Right kidney (tissue), 1 donor: ENCODE data around the gene PPM1A.

Source experiments
- DNase-seq: peaks from one replicate; pipeline ENCODE4 v3.0.0-alpha.2; 2016

PPM1A gene

GRCh38 chr14:60323199-60323896, 74.3 kb downstream of the PPM1A start:
- DNase-seq = no peak

- DNase-seq = no peak
Observed at GRCh38 chr14:60324837-60325236, 75.8 kb downstream of the PPM1A start.

GRCh38 chr14:60326274-60326673, 77.3 kb downstream of the PPM1A start:
- no peak for DNase-seq

- peak; percentile 73 for DNase-seq
Observed at GRCh38 chr14:60327447-60328331, 78.7 kb downstream of the PPM1A start.

GRCh38 chr14:60328583-60328982, 79.6 kb downstream of the PPM1A start:
- no peak for DNase-seq

- no peak for DNase-seq
Observed at GRCh38 chr14:60329274-60329673, 80.3 kb downstream of the PPM1A start.

DNA sequence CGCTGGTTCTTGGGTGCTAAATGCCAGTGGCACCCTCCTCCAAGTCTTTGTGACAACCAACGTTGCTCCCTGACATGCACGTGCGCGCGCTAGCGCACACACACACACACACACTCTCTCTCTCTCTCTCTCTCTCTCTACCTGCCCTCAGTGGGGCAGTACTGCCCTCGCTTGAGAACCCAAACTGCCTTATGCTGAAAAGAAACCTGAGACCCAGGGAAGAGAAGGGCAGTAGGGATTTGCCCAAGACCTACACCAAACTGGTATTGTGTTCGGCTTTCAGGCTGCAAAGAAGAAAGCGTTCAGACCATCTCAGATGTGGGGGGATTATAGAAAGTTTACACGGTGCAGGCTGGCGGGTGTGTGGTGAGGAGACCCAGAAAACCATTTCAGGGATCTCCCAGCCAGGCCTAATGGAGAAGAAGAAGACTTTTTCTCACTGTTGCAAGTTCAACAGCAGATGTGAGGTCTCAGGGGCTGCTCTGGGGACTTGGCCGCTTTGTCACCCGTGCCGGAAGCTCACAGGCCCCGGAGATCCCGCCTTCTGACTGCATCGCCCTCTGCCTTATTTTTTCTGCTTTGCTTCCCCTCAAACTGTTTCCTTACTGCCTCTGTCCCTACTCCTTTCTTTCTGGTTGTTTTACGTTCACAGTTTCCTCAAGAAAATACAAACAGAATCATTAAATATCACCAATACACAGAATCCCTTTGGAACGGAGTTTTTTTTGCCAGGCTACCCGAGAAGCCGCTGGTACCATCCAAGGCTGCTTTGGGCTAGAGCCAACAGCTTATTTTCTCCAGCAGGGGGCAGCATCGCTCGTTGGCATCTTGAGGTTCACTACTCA, 82.4 kb downstream of the PPM1A start:
- peak; percentile 86 for DNase-seq

GRCh38 chr14:60332046-60332399, 83.0 kb downstream of the PPM1A start:
- no peak for DNase-seq

- DNase-seq = no peak
Observed at GRCh38 chr14:60332869-60333268, 83.8 kb downstream of the PPM1A start.

DNA sequence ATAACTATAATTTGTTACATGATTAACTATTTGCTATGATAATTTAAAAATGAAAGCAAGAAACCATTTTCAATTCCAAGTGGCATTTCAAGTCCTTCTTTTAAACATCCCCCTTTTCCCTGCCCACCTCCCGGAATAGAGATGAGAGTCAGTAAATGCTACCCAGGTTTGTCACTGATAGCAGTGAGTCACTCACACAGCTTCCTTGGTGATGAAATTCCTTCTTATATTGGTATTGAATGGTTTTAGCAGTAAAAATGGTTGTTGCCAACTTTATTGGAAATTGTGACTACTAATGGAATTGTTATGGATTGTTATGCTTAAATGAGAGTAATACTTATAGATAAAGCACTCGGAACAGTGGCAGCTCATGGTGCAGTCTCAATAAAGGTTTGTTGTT, 90.5 kb downstream of the PPM1A start:
- no peak for DNase-seq

DNA sequence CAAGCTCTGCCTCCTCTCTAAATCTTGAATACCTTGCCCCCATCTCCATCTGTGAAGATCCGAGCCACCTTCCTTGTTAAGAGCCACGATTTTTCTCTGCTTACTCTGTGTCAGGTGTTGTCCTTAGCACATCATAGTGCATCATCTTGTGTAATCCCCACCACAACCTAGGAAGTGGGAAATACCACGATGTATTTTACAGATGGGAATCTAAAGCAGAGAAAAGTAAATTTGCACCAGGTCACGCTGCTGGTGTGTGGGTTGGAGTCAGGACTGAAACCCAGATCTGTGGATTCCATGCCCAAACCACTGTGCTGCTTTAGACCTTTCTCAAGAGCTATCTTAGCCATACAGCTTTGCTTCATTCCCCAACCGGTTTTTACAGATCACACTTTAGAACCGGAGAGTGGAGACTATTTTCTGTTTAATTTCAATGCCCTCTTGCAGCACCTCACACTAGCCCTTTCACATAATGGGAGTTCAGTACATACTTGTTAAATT, 94.6 kb downstream of the PPM1A start:
- DNase-seq = no peak

- DNase-seq = no peak
Observed at GRCh38 chr14:60344751-60345150, 95.7 kb downstream of the PPM1A start.

GRCh38 chr14:60346706-60347105, 97.7 kb downstream of the PPM1A start:
- DNase-seq = no peak

DNA sequence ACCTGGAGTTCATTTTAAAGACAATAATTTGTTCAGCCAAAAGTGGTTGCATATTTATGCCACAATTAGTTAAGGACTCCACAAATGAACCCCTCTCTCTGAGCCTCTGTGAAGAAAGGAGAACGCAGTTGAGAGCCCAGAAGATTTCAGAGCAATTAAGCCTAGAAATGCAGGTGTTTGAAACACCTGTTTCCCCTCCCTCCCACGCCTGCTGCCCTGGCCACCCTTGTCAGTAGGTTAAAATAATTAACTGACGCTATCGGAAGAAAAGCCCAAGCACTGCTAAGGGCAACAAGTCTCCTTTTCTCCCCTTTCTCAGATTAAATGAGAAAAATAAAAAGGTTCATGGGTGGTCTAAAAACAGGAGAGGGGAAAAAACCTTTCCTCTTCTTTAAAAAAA, 99.2 kb downstream of the PPM1A start:
- no peak for DNase-seq
